ENCODE results near the gene FARP1.

The FARP1 gene

DNA sequence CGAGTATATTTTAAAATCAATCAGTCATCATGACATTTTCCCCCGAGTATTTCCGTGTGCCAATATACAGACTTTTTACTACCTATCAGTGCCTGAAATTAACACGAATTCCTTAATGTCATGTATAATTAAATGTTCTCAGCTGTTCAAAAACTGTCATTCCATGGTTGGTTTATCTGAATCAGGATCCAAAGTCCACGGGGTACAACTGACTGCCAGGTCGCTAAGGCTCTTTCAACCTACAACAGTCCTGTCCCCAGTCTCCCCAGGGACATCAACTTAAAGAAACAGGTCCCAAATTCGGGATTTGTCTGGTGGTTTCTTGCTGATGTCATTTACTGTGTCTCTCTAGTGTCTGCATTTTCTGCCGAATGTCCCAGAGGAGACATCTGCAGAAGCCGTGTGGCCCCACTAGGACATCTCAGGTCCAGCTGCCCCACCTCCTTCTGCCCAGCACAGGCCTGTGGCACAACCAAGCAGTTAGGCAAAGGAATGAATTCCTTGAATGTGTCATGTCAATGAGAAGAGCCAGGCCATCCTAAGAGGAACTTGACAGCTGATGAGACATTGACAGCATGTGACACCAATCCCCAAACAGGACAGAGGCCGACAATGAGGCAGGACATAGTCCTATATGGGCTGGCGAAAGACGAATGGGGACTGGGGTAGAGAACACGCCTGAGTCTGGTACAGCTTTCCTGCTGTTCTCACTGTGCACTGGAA is 324.5 kb downstream of the FARP1 start:
- H3K9me3 ChIP-seq (ENCODE audit: control insufficient read depth, low read depth, low read length), result no peaks in the 10 kb centered on the region
- H3K27ac ChIP-seq (ENCODE audit: low read length), result no peak overlapping the region
- H3K36me3 ChIP-seq (ENCODE audit: control insufficient read depth, low read depth, low read length), result peaks cover 28% of the 10 kb centered on the region
- H3K27me3 ChIP-seq (ENCODE audit: control insufficient read depth, insufficient read depth, low read length), result no peaks in the 10 kb centered on the region
- no peak overlapping the region for H3K4me3 ChIP-seq (ENCODE audit: low read length)
- H3K4me1 ChIP-seq (ENCODE audit: control insufficient read depth, low read depth, low read length), result peaks cover 6% of the 10 kb centered on the region
- H3K9ac ChIP-seq (ENCODE audit: low read length), result no peak overlapping the region

DNA sequence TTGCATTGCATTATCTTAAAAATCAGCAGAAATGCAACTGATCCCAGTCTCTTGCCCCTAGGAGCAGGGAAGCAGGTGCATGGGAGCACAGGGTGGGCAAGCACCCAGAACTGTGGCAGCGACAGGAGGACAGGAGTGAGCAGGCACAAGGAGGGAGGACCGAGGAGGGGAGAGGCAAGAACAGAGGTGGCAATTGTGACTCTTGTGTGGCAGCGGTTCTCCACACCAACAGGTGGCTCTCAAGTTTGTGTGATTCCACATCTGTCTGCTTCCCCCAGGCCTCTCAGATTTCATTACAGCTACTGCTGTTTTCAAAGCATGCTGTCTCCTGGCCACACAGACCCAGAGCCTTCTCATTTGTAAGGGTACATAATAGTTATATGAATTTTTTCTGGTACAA is 325.5 kb downstream of the FARP1 start:
- peaks cover 6% of the 10 kb centered on the region for H3K4me1 ChIP-seq (ENCODE audit: control insufficient read depth, low read depth, low read length)
- no peak overlapping the region for H3K9ac ChIP-seq (ENCODE audit: low read length)
- H3K27ac ChIP-seq (ENCODE audit: low read length), result no peak overlapping the region
- H3K27me3 ChIP-seq (ENCODE audit: control insufficient read depth, insufficient read depth, low read length), result no peaks in the 10 kb centered on the region
- no peaks in the 10 kb centered on the region for H3K9me3 ChIP-seq (ENCODE audit: control insufficient read depth, low read depth, low read length)
- H3K36me3 ChIP-seq (ENCODE audit: control insufficient read depth, low read depth, low read length), result peaks cover 28% of the 10 kb centered on the region
- H3K4me3 ChIP-seq (ENCODE audit: low read length), result no peak overlapping the region

DNA sequence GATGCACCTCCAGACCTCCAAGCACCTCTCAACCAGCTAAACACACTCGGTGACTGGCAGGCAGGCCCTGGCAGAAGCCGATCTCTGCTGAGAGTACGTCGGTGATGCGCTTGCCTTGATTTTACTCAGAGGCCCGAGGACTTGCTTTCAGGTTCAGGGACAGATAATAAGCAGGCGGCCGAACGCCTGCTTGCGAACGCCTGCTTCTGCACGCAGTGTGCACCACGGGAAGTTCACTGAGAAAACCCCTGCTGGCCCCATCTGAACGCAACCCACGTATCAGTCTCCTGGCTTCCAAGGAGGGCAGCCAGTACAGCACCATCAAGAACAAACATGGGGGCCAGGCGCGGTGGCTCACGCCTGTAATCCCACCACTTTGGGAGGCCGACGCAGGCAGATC is 326.0 kb downstream of the FARP1 start:
- Histone ChIP-seq H3K4me3 (ENCODE audit: low read length) (no peak overlapping the region), H3K27me3 (ENCODE audit: control insufficient read depth, insufficient read depth, low read length) (no peaks in the 10 kb centered on the region), H3K36me3 (ENCODE audit: control insufficient read depth, low read depth, low read length) (peaks cover 30% of the 10 kb centered on the region)

DNA sequence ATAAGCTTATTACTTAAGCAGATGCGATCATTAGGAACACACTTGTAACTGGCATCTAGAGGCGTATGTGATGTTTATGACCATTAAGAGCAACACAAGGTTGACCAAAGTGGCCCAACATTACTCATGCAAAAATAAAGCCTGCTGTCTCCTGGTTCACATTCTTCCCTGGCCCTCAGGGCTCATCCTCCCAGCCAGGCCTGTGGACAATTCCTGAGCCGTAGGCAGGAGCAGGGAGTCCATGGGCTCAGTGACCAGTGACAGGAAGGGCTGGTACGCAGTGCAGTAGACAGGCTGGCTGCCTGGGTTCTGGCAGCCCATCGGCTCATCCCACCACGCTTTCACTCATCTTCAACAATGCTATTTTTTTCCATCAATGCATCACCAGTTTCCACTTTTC is 328.0 kb downstream of the FARP1 start:
- H3K36me3 ChIP-seq (ENCODE audit: control insufficient read depth, low read depth, low read length), result peaks cover 23% of the 10 kb centered on the region

More for the DNA sequence above, 326.0 kb downstream of the FARP1 start:
- Histone ChIP-seq H3K27ac (ENCODE audit: low read length) (no peak overlapping the region), H3K9ac (ENCODE audit: low read length) (no peak overlapping the region), H3K4me1 (ENCODE audit: control insufficient read depth, low read depth, low read length) (peaks cover 6% of the 10 kb centered on the region), H3K9me3 (ENCODE audit: control insufficient read depth, low read depth, low read length) (no peaks in the 10 kb centered on the region)

DNA sequence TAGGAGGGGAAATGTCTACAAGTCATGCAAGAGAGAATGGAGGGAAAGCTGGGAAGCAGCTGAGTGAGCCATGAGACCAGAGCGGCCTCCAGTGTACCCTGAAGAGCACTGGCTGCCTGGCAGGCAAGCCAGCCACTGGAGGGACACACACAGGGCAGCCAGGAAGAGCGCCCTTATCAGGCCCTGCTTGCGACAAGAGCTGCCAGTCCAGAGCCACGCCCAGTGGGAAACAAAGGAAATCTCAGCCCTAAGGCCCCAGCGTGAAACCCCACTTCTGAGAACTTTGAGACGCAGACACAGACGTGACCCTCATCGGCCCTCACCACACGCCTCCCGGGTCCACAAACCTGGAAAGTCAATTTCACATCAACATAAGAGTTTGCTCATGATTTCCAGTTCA is 329.0 kb downstream of the FARP1 start:
- H3K36me3 ChIP-seq (ENCODE audit: control insufficient read depth, low read depth, low read length), result peaks cover 18% of the 10 kb centered on the region
- H3K9me3 ChIP-seq (ENCODE audit: control insufficient read depth, low read depth, low read length), result no peaks in the 10 kb centered on the region
- peaks cover 16% of the 10 kb centered on the region for H3K4me1 ChIP-seq (ENCODE audit: control insufficient read depth, low read depth, low read length)
- H3K4me3 ChIP-seq (ENCODE audit: low read length), result no peak overlapping the region
- no peak overlapping the region for H3K9ac ChIP-seq (ENCODE audit: low read length)
- no peaks in the 10 kb centered on the region for H3K27me3 ChIP-seq (ENCODE audit: control insufficient read depth, insufficient read depth, low read length)
- no peak overlapping the region for H3K27ac ChIP-seq (ENCODE audit: low read length)

More for the DNA sequence above, 328.0 kb downstream of the FARP1 start:
- Histone ChIP-seq H3K9me3 (ENCODE audit: control insufficient read depth, low read depth, low read length) (no peaks in the 10 kb centered on the region), H3K27me3 (ENCODE audit: control insufficient read depth, insufficient read depth, low read length) (no peaks in the 10 kb centered on the region), H3K9ac (ENCODE audit: low read length) (no peak overlapping the region), H3K4me3 (ENCODE audit: low read length) (no peak overlapping the region), H3K4me1 (ENCODE audit: control insufficient read depth, low read depth, low read length) (peaks cover 9% of the 10 kb centered on the region), H3K27ac (ENCODE audit: low read length) (no peak overlapping the region)

DNA sequence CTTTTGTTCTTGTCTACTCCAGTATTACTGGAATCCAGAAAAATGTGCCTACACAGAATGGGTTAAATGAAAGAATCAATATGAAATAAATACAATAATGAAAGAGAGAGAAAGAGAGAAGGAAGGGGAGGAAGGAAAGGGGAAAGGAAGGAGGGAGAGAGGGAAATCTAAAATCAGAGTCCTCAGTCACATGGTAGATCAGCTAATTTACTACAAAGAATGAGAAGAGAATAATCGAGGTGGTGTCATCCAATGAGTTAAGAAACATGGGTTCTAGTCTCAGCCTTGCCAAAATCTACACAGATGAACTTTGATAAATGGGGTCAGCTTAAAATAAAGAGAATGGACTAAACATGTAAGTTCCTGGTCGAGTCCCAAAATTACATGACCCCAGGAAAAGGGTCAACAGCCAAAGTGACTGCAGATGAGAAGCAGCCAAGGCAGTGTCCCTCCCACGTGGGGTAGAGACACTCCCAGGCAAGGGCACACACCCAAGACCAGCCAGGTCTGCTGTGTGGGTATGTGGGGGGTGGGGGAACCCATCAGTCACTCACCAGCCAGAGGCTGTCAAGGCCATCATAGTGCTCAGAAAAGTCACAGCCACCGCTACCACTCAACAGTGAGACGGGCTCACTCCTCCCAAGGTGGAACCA is 330.4 kb downstream of the FARP1 start:
- H3K27ac ChIP-seq (ENCODE audit: low read length), result no peak overlapping the region
- H3K36me3 ChIP-seq (ENCODE audit: control insufficient read depth, low read depth, low read length), result peaks cover 18% of the 10 kb centered on the region
- peaks cover 21% of the 10 kb centered on the region for H3K4me1 ChIP-seq (ENCODE audit: control insufficient read depth, low read depth, low read length)
- H3K27me3 ChIP-seq (ENCODE audit: control insufficient read depth, insufficient read depth, low read length), result no peaks in the 10 kb centered on the region
- H3K9me3 ChIP-seq (ENCODE audit: control insufficient read depth, low read depth, low read length), result no peaks in the 10 kb centered on the region
- no peak overlapping the region for H3K4me3 ChIP-seq (ENCODE audit: low read length)
- H3K9ac ChIP-seq (ENCODE audit: low read length), result no peak overlapping the region

DNA sequence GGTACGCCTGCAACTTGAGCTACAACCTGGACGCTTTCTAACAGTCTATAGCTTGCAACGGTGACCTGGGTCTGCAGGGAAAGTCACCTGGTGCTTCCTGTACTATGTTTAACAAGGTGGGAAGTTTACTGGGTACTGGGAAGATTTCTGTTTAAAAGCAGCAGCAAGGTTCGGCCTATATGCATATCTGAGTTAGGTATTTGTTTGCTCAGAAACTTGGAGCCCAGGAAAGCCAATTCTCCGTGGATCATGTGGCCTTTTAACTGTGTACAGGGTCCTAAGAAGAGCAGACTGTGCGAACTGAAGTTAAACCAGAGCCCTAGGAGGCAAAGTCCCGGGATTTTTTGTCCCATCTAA is 330.9 kb downstream of the FARP1 start:
- Histone ChIP-seq H3K27ac (ENCODE audit: low read length) (no peak overlapping the region), H3K4me1 (ENCODE audit: control insufficient read depth, low read depth, low read length) (peaks cover 26% of the 10 kb centered on the region), H3K27me3 (ENCODE audit: control insufficient read depth, insufficient read depth, low read length) (no peaks in the 10 kb centered on the region), H3K9me3 (ENCODE audit: control insufficient read depth, low read depth, low read length) (no peaks in the 10 kb centered on the region), H3K36me3 (ENCODE audit: control insufficient read depth, low read depth, low read length) (peaks cover 18% of the 10 kb centered on the region), H3K4me3 (ENCODE audit: low read length) (no peak overlapping the region), H3K9ac (ENCODE audit: low read length) (no peak overlapping the region)

DNA sequence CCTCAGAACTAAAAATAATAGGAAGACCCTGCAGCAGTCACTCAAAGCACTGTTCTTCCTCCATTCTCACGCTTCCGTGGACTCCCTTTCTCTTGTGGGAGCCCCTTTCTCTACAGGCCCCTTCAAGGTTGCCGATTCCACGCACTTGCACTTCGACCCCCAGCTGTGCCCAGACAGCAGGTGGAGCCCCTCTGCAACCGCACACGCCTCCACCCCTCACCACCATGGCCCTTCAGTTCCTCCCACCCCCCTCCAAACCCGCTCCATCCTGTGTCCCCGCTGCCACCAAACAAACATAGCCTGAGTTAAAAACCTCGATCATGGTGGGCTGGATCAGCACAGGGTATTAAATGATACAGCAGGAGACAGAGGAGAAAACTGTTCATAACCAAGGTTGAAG is 331.4 kb downstream of the FARP1 start:
- Histone ChIP-seq H3K27me3 (ENCODE audit: control insufficient read depth, insufficient read depth, low read length) (no peaks in the 10 kb centered on the region), H3K4me1 (ENCODE audit: control insufficient read depth, low read depth, low read length) (peaks cover 32% of the 10 kb centered on the region), H3K36me3 (ENCODE audit: control insufficient read depth, low read depth, low read length) (peaks cover 18% of the 10 kb centered on the region), H3K9ac (ENCODE audit: low read length) (no peak overlapping the region), H3K9me3 (ENCODE audit: control insufficient read depth, low read depth, low read length) (no peaks in the 10 kb centered on the region), H3K27ac (ENCODE audit: low read length) (no peak overlapping the region), H3K4me3 (ENCODE audit: low read length) (no peak overlapping the region)

DNA sequence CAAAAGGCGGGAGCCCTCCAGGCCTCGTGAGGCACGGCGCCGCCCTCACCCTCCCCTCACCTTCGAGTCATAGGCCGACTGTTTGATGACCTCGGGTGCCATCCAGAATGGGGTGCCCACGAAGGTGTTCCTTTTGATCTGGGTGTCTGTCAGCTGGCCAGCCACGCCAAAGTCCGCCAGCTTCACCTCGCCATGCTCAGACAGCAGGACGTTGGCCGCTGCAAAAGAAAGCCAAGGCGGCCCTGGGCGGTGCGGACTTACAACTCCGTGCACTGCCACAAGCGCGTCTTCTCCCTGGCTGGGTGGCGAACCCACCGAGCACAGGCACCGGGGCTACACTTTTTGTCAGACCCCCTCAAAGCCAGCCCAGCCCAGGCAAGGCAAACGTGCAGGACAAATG is 331.9 kb downstream of the FARP1 start:
- H3K4me1 ChIP-seq (ENCODE audit: control insufficient read depth, low read depth, low read length), result peaks cover 36% of the 10 kb centered on the region
- H3K27ac ChIP-seq (ENCODE audit: low read length), result no peak overlapping the region
- no peak overlapping the region for H3K9ac ChIP-seq (ENCODE audit: low read length)
- H3K36me3 ChIP-seq (ENCODE audit: control insufficient read depth, low read depth, low read length), result peaks cover 18% of the 10 kb centered on the region
- H3K9me3 ChIP-seq (ENCODE audit: control insufficient read depth, low read depth, low read length), result no peaks in the 10 kb centered on the region
- no peaks in the 10 kb centered on the region for H3K27me3 ChIP-seq (ENCODE audit: control insufficient read depth, insufficient read depth, low read length)
- no peak overlapping the region for H3K4me3 ChIP-seq (ENCODE audit: low read length)

DNA sequence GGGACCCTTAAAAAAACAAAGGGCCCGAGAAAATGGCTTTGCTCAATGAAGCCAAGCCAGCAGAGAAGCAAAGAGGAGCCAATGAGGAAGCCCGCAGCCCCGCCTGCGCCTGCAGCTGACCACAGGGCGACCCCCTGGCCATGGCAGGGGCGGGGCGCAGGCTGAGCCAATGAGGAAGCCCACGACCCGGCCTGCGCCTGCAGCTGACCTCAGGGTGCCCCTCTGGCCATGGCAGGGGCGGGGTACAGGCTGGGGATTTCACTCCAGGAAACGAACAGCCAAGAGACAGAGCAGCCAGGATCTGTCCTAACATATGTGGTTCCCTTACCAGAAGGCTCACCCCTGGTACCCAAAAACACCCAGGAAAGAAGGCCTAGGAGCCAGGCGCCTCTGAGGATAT is 332.6 kb downstream of the FARP1 start:
- H3K36me3 ChIP-seq (ENCODE audit: control insufficient read depth, low read depth, low read length), result peaks cover 18% of the 10 kb centered on the region
- no peak overlapping the region for H3K9ac ChIP-seq (ENCODE audit: low read length)
- H3K27ac ChIP-seq (ENCODE audit: low read length), result no peak overlapping the region
- peaks cover 38% of the 10 kb centered on the region for H3K4me1 ChIP-seq (ENCODE audit: control insufficient read depth, low read depth, low read length)
- no peaks in the 10 kb centered on the region for H3K27me3 ChIP-seq (ENCODE audit: control insufficient read depth, insufficient read depth, low read length)
- H3K4me3 ChIP-seq (ENCODE audit: low read length), result peak overlapping the region; percentile 28
- H3K9me3 ChIP-seq (ENCODE audit: control insufficient read depth, low read depth, low read length), result no peaks in the 10 kb centered on the region

DNA sequence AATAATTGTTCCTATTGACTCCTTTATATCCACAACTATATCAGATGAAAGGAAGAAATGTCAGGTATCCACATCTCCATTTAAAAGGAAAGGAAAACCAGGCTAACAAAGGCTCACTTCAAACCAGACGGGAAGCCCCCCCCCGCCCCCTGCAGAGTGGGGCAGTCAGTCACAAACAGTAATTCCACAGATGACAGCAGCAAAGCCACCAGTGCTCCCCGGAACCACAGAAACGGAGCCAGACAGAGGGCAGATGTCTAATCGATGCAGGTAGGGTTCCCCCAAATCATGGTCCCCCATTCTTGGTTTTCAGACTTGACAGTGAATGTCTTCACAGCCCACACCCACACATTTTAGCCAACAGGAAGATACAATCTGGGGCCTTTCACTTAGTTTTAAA is 333.2 kb downstream of the FARP1 start:
- peaks cover 14% of the 10 kb centered on the region for H3K36me3 ChIP-seq (ENCODE audit: control insufficient read depth, low read depth, low read length)

DNA sequence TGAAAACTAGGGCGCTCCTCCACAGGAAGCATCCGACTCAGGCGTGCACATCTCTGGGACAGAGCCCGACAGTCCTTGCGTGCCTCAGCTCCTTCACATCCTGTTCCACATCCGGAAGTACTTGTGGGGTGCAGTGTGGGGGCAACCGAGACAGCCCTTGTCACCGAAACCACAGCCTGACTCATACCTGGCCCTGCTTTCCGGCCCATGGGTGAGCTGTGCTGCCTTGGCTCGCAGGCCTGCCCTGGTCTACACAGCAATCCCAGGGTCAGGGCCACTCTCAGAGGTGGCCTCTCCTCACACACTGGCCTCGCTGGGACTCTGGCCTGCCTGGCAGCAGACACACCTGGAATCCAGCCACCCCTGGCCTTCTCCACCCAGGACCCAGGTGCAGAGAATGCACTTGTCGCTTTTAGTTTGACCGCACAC is 333.7 kb downstream of the FARP1 start:
- no peak overlapping the region for H3K27ac ChIP-seq (ENCODE audit: low read length)

More for the DNA sequence above, 333.2 kb downstream of the FARP1 start:
- Histone ChIP-seq H3K27ac (ENCODE audit: low read length) (no peak overlapping the region), H3K9ac (ENCODE audit: low read length) (no peak overlapping the region), H3K4me3 (ENCODE audit: low read length) (peak overlapping the region; percentile 44), H3K4me1 (ENCODE audit: control insufficient read depth, low read depth, low read length) (peaks cover 38% of the 10 kb centered on the region), H3K9me3 (ENCODE audit: control insufficient read depth, low read depth, low read length) (no peaks in the 10 kb centered on the region), H3K27me3 (ENCODE audit: control insufficient read depth, insufficient read depth, low read length) (no peaks in the 10 kb centered on the region)

More for the DNA sequence above, 333.7 kb downstream of the FARP1 start:
- peaks cover 11% of the 10 kb centered on the region for H3K36me3 ChIP-seq (ENCODE audit: control insufficient read depth, low read depth, low read length)
- peak overlapping the region; percentile 44 for H3K4me3 ChIP-seq (ENCODE audit: low read length)
- H3K9me3 ChIP-seq (ENCODE audit: control insufficient read depth, low read depth, low read length), result no peaks in the 10 kb centered on the region
- no peaks in the 10 kb centered on the region for H3K27me3 ChIP-seq (ENCODE audit: control insufficient read depth, insufficient read depth, low read length)
- no peak overlapping the region for H3K9ac ChIP-seq (ENCODE audit: low read length)
- peaks cover 38% of the 10 kb centered on the region for H3K4me1 ChIP-seq (ENCODE audit: control insufficient read depth, low read depth, low read length)
